CD8-positive, alpha-beta memory T cell (primary cell): ENCODE data around the gene CAST. TPM values are rescaled to one million over a fixed set of nuclear protein-coding genes. Genes with fewer than 3 reads are reported as not detected.

ENCODE experiments used
- CTCF ChIA-PET: fragments of 350-600 bp; sonication (Branson Sonifier 250); formaldehyde crosslinking; loops from one replicate; lab custom pipeline; 2021; ENCODE audit warnings: antibody characterized with exemption; lab: Charles Lee
- POLR2A ChIA-PET: fragments of 350-600 bp; sonication (Branson Sonifier 250); formaldehyde crosslinking; loops from one replicate; lab custom pipeline; 2021; ENCODE audit warnings: antibody characterized with exemption; lab: Charles Lee
- DNase-seq, 5 donors: peaks; one replicate each; pipeline versions ENCODE4 v3.0.0 to v3.0.0-alpha.2; 2020 to 2022; ENCODE audit warnings: mixed read lengths in 1 of 5
- H3K27ac ChIP-seq: one replicate; pipeline ENCODE4 v1.7.0; 2013; ENCODE audit warnings: low read depth, mild to moderate bottlenecking, low read length, moderate library complexity
- H3K27me3 ChIP-seq: 2 replicates; pipeline ENCODE4 v1.7.0; 2013; ENCODE audit warnings: low read length, mild to moderate bottlenecking; ENCODE audit not compliant: insufficient read depth, poor library complexity, severe bottlenecking
- H3K36me3 ChIP-seq: 2 replicates; pipeline ENCODE4 v1.7.0; 2013; ENCODE audit warnings: mild to moderate bottlenecking, low read length, moderate library complexity; ENCODE audit not compliant: insufficient read depth
- H3K4me1 ChIP-seq: 2 replicates; pipeline ENCODE4 v1.7.0; 2013; ENCODE audit warnings: mild to moderate bottlenecking, low read length, moderate library complexity; ENCODE audit not compliant: insufficient read depth
- H3K4me3 ChIP-seq: 2 replicates; pipeline ENCODE4 v1.7.0; 2013; ENCODE audit warnings: mild to moderate bottlenecking, low read length
- H3K9me3 ChIP-seq: 2 replicates; pipeline ENCODE4 v1.7.0; 2013; ENCODE audit warnings: mild to moderate bottlenecking, low read length
- H3K27ac Mint-ChIP-seq, 8 donors: one replicate each; pipeline ENCODE4 v1.8.0; 2020 to 2021; ENCODE audit warnings: mixed read lengths in 8 of 8, mild to moderate bottlenecking in 6 of 8, inconsistent platforms in 3 of 8, moderate library complexity in 3 of 8
- H3K27me3 Mint-ChIP-seq, 2 donors: one replicate each; pipeline ENCODE4 v1.8.0; 2020 to 2021; ENCODE audit warnings: mixed read lengths in 2 of 2, mild to moderate bottlenecking in 1 of 2, moderate library complexity in 1 of 2
- H3K36me3 Mint-ChIP-seq, 3 donors: one replicate each; pipeline ENCODE4 v1.8.0; 2020 to 2021; ENCODE audit warnings: mixed read lengths in 3 of 3, inconsistent platforms in 1 of 3, mild to moderate bottlenecking in 1 of 3
- H3K4me1 Mint-ChIP-seq, 3 donors: one replicate each; pipeline ENCODE4 v1.8.0; 2020 to 2021; ENCODE audit warnings: mixed read lengths in 3 of 3, inconsistent platforms in 1 of 3, mild to moderate bottlenecking in 1 of 3
- H3K4me3 Mint-ChIP-seq, 7 donors: one replicate each; pipeline ENCODE4 v1.8.0; 2020 to 2021; ENCODE audit warnings: mixed read lengths in 7 of 7, mild to moderate bottlenecking in 6 of 7, moderate library complexity in 4 of 7, inconsistent platforms in 2 of 7
- H3K9me3 Mint-ChIP-seq, 5 donors: one replicate each; pipeline ENCODE4 v1.8.0; 2020 to 2022; ENCODE audit warnings: mixed read lengths in 5 of 5, mild to moderate bottlenecking in 3 of 5, moderate library complexity in 2 of 5, inconsistent platforms in 1 of 5
- polyA plus RNA-seq: library from polyadenylated mRNA; unstranded; fragments of 300-500 nt; fragmentation: Illumina TruSeq; gene quantifications from one replicate; pipeline ENCODE4 v1.2.3, GENCODE V29; 2021
- total RNA-seq, 2 experiments: library from RNA; stranded (reverse); gene quantifications; one replicate each; pipeline ENCODE4 v1.2.3, GENCODE V29; 2021

The CAST gene
- total and polyA plus RNA-seq, 3 experiments from 2014 or later: 94.6 to 134 (median 127) TPM

- POLR2A ChIA-PET: no interaction called here
Observed at GRCh38 chr5:96730586-96730985, 68.4 kb downstream of the CAST start.

GRCh38 chr5:96733771-96734500 lies 71.8 kb downstream of the CAST start:
- POLR2A ChIA-PET: no interaction called here
- H3K27ac Mint-ChIP-seq: peak overlapping the region in 6 of 8 donors; percentile 18 to 90 (median 50)
- Histone ChIP-seq H3K36me3 (peaks cover 31% of the 10 kb centered on the region), H3K27ac (no peak overlapping the region), H3K4me3 (no peak overlapping the region), H3K27me3 (no peaks in the 10 kb centered on the region), H3K4me1 (no peaks in the 10 kb centered on the region), H3K9me3 (no peaks in the 10 kb centered on the region)
- DNase-seq: no peak
- H3K9me3 Mint-ChIP-seq: no peaks in the 10 kb centered on the region
- H3K36me3 Mint-ChIP-seq: peaks cover 4 to 69% (median 16%) of the 10 kb centered on the region in 3 donors
- CTCF ChIA-PET: interaction anchor here (0.8 kb wide), 1 partner anchor 20 kb away, joined by 3 read pairs; no protein-coding TSS in a partner anchor
- no peak overlapping the region for H3K4me3 Mint-ChIP-seq
- H3K4me1 Mint-ChIP-seq: peaks cover 16 to 21% (median 18%) of the 10 kb centered on the region in 3 donors
- no peaks in the 10 kb centered on the region for H3K27me3 Mint-ChIP-seq

More at GRCh38 chr5:96730586-96730985, 68.4 kb downstream of the CAST start:
- Histone ChIP-seq H3K27me3 (no peaks in the 10 kb centered on the region), H3K9me3 (no peaks in the 10 kb centered on the region), H3K27ac (no peak overlapping the region), H3K4me3 (no peak overlapping the region), H3K4me1 (no peaks in the 10 kb centered on the region), H3K36me3 (peaks cover 19% of the 10 kb centered on the region)
- Mint-ChIP-seq H3K4me3 (no peak overlapping the region), H3K4me1 (peaks cover 17 to 39% (median 34%) of the 10 kb centered on the region in 3 donors), H3K36me3 (peaks cover 4 to 64% (median 16%) of the 10 kb centered on the region in 3 donors), H3K9me3 (no peaks in the 10 kb centered on the region), H3K27me3 (no peaks in the 10 kb centered on the region), H3K27ac (peak overlapping the region in 3 of 8 donors; percentile 22 to 56 (median 23))
- no peak for DNase-seq
- CTCF ChIA-PET: interaction anchor here (1.3 kb wide), 1 partner anchor 116 kb away, joined by 4 read pairs; no protein-coding TSS in a partner anchor

GRCh38 chr5:96734871-96735325 lies 72.7 kb downstream of the CAST start:
- no peaks in the 10 kb centered on the region for H3K9me3 ChIP-seq
- Mint-ChIP-seq H3K4me1 (peaks cover 16 to 18% (median 16%) of the 10 kb centered on the region in 3 donors), H3K27ac (peak overlapping the region in 5 of 8 donors; percentile 12 to 92 (median 47)), H3K36me3 (peaks cover 4 to 67% (median 12%) of the 10 kb centered on the region in 3 donors), H3K4me3 (no peak overlapping the region), H3K27me3 (no peaks in the 10 kb centered on the region), H3K9me3 (no peaks in the 10 kb centered on the region)
- H3K4me1 ChIP-seq: no peaks in the 10 kb centered on the region
- no peak overlapping the region for H3K4me3 ChIP-seq
- peaks cover 31% of the 10 kb centered on the region for H3K36me3 ChIP-seq
- H3K27ac ChIP-seq: no peak overlapping the region
- POLR2A ChIA-PET: no interaction called here
- no peaks in the 10 kb centered on the region for H3K27me3 ChIP-seq
- DNase-seq: no peak
- CTCF ChIA-PET: no interaction called here

- no peaks in the 10 kb centered on the region for H3K4me1 ChIP-seq
- peaks cover 16 to 18% (median 16%) of the 10 kb centered on the region in 3 donors for H3K4me1 Mint-ChIP-seq
- CTCF ChIA-PET: no interaction called here
- H3K27ac ChIP-seq: no peak overlapping the region
- no peak overlapping the region for H3K4me3 Mint-ChIP-seq
- H3K27me3 Mint-ChIP-seq: no peaks in the 10 kb centered on the region
- peaks cover 4 to 71% (median 13%) of the 10 kb centered on the region in 3 donors for H3K36me3 Mint-ChIP-seq
- H3K4me3 ChIP-seq: no peak overlapping the region
- H3K36me3 ChIP-seq: peaks cover 34% of the 10 kb centered on the region
- H3K27me3 ChIP-seq: no peaks in the 10 kb centered on the region
- POLR2A ChIA-PET: no interaction called here
- no peak for DNase-seq
- H3K9me3 ChIP-seq: no peaks in the 10 kb centered on the region
- no peaks in the 10 kb centered on the region for H3K9me3 Mint-ChIP-seq
- peak overlapping the region in 6 of 8 donors; percentile 3 to 76 (median 40) for H3K27ac Mint-ChIP-seq
Observed at GRCh38 chr5:96736937-96737336, 74.8 kb downstream of the CAST start.

GRCh38 chr5:96741106-96741505 lies 78.9 kb downstream of the CAST start:
- ChIA-PET CTCF (interaction anchor here (0.8 kb wide), 1 partner anchor 11 kb away, joined by 5 read pairs; no protein-coding TSS in a partner anchor), POLR2A (no interaction called here)
- no peak overlapping the region for H3K27ac ChIP-seq
- no peaks in the 10 kb centered on the region for H3K4me1 Mint-ChIP-seq
- no peak for DNase-seq
- H3K9me3 Mint-ChIP-seq: no peaks in the 10 kb centered on the region
- H3K36me3 ChIP-seq: peaks cover 55% of the 10 kb centered on the region
- no peaks in the 10 kb centered on the region for H3K27me3 ChIP-seq
- peaks cover 9 to 89% (median 16%) of the 10 kb centered on the region in 3 donors for H3K36me3 Mint-ChIP-seq
- no peaks in the 10 kb centered on the region for H3K27me3 Mint-ChIP-seq
- H3K4me3 Mint-ChIP-seq: no peak overlapping the region
- peak overlapping the region in 3 of 8 donors; percentile 29 to 67 (median 57) for H3K27ac Mint-ChIP-seq
- no peaks in the 10 kb centered on the region for H3K4me1 ChIP-seq
- no peak overlapping the region for H3K4me3 ChIP-seq
- H3K9me3 ChIP-seq: no peaks in the 10 kb centered on the region

- H3K36me3 Mint-ChIP-seq: peaks cover 9 to 92% (median 20%) of the 10 kb centered on the region in 3 donors
- POLR2A ChIA-PET: no interaction called here
- CTCF ChIA-PET: interaction anchor here (0.8 to 1.7 kb wide), 2 partner anchors 10 to 128 kb away, joined by 5 to 7 read pairs; no protein-coding TSS in a partner anchor
Observed at GRCh38 chr5:96741891-96742309, 79.7 kb downstream of the CAST start.

GRCh38 chr5:96742538-96742937 lies 80.4 kb downstream of the CAST start:
- Mint-ChIP-seq H3K27me3 (no peaks in the 10 kb centered on the region), H3K4me1 (no peaks in the 10 kb centered on the region), H3K9me3 (no peaks in the 10 kb centered on the region), H3K27ac (peak overlapping the region in 5 of 8 donors; percentile 30 to 78 (median 45)), H3K4me3 (no peak overlapping the region), H3K36me3 (peaks cover 9 to 92% (median 20%) of the 10 kb centered on the region in 3 donors)
- Histone ChIP-seq H3K36me3 (peaks cover 65% of the 10 kb centered on the region), H3K27me3 (no peaks in the 10 kb centered on the region), H3K9me3 (no peaks in the 10 kb centered on the region), H3K4me3 (no peak overlapping the region), H3K4me1 (no peaks in the 10 kb centered on the region), H3K27ac (peak overlapping the region; percentile 21)
- CTCF ChIA-PET: interaction anchor here (0.9 to 1.7 kb wide), 3 partner anchors 10 to 128 kb away, joined by 3 to 10 read pairs (median 7); no protein-coding TSS in a partner anchor
- POLR2A ChIA-PET: interaction anchor here (1.2 kb wide), 1 partner anchor 10 kb away, joined by 3 read pairs; no protein-coding TSS in a partner anchor
- no peak for DNase-seq

More at GRCh38 chr5:96741891-96742309, 79.7 kb downstream of the CAST start:
- Histone ChIP-seq H3K36me3 (peaks cover 63% of the 10 kb centered on the region), H3K27ac (peak overlapping the region; percentile 21), H3K4me3 (no peak overlapping the region), H3K4me1 (no peaks in the 10 kb centered on the region), H3K27me3 (no peaks in the 10 kb centered on the region), H3K9me3 (no peaks in the 10 kb centered on the region)
- peak overlapping the region in 4 of 8 donors; percentile 26 to 67 (median 62) for H3K27ac Mint-ChIP-seq
- no peaks in the 10 kb centered on the region for H3K9me3 Mint-ChIP-seq
- H3K27me3 Mint-ChIP-seq: no peaks in the 10 kb centered on the region
- no peak for DNase-seq
- no peak overlapping the region for H3K4me3 Mint-ChIP-seq
- H3K4me1 Mint-ChIP-seq: no peaks in the 10 kb centered on the region
